K562 (cell line): ENCODE results near the gene SPG21. TPM values are rescaled to one million over a fixed set of nuclear protein-coding genes. Genes with fewer than 3 reads are reported as not detected.

Experiments
- ATAC-seq: fragments of 200-7000 bp; cut with Tn5 transposase; 3 replicates; pipeline ENCODE4 v1.9.1; 2020; ENCODE audit warnings: moderate library complexity
- BruUV-seq: library from RNA; stranded (reverse); fragments of 400-500 nt; replicated peaks from 2 replicates; lab custom pipeline; 2021; lab: Mats Ljungman, UMichigan
- CTCF ChIA-PET: fragments of 300-600 bp; formaldehyde crosslinking; extraction: SDS; loops from one replicate; lab custom pipeline; 2021; ENCODE audit warnings: low intra/inter-chr PET ratio; lab: Yijun Ruan, JAX
- POLR2A ChIA-PET: fragments of 300-600, 350-650 bp; sonication (Branson Sonifier 250); formaldehyde crosslinking; extraction: SDS; loops from one replicate; lab custom pipeline; 2021; ENCODE audit warnings: antibody characterized with exemption, inconsistent platforms; lab: Yijun Ruan, JAX
- DNase-seq, 4 experiments: peaks; one replicate each; pipeline versions ENCODE4 v3.0.0 to v3.0.0-alpha.2; 2011 to 2018; ENCODE audit warnings: low spot score in 3 of 4, mixed read lengths in 3 of 4; ENCODE audit errors: extremely low read depth in 1 of 4
- FAIRE-seq: peaks from 2 replicates; lab custom pipeline; 2011; peaks lifted over from hg19 to GRCh38; lab: Jason Lieb, UNC
- H2AFZ ChIP-seq: 2 replicates; pipeline ENCODE4 v1.6.0; 2011; ENCODE audit warnings: low read depth, low read length, control low read depth, inconsistent platforms
- H3K27ac ChIP-seq: fragments of 200-600 bp; 3 replicates; pipeline ENCODE4 v1.8.0; 2011; ENCODE audit warnings: low read depth, mild to moderate bottlenecking, control low read depth, inconsistent platforms, low read length, moderate library complexity, mixed read lengths; ENCODE audit errors: extremely low read depth
- H3K27me3 ChIP-seq, 2 experiments: fragments of 300-600 bp in 1 of 2; 2 replicates in 1 of 2; 3 replicates in 1 of 2; pipeline versions ENCODE4 v1.6.0 to v1.8.0; 2011; ENCODE audit warnings: inconsistent platforms in 2 of 2, low read length in 2 of 2, mild to moderate bottlenecking in 1 of 2, mixed read lengths in 1 of 2, moderate library complexity in 1 of 2; ENCODE audit not compliant: control insufficient read depth in 2 of 2, insufficient read depth in 2 of 2
- H3K36me3 ChIP-seq: fragments of 300-600 bp; 3 replicates; pipeline ENCODE4 v1.8.0; 2011; ENCODE audit warnings: mild to moderate bottlenecking, low read length, inconsistent platforms; ENCODE audit not compliant: control insufficient read depth, insufficient read depth
- H3K4me1 ChIP-seq, 2 experiments: fragments of 200-600 bp in 1 of 2; replicated peaks in 1 of 2; 2 replicates in 1 of 2; 3 replicates in 1 of 2; pipeline versions ENCODE4 v1.5.1 to v1.8.0; 2011; ENCODE audit warnings: inconsistent platforms in 2 of 2, low read length in 2 of 2, mild to moderate bottlenecking in 1 of 2, mixed read lengths in 1 of 2, moderate library complexity in 1 of 2; ENCODE audit not compliant: control insufficient read depth in 2 of 2, insufficient read depth in 2 of 2
- H3K4me2 ChIP-seq: 2 replicates; pipeline ENCODE4 v1.6.1; 2011; ENCODE audit warnings: low read length, control low read depth, inconsistent platforms, mixed read lengths; ENCODE audit not compliant: insufficient read depth
- H3K4me3 ChIP-seq: fragments of 200-600 bp; sonication (generic), shearing (Covaris generic); 2 replicates; pipeline ENCODE4 v1.5.1; 2016; ENCODE audit warnings: control low read depth, inconsistent platforms
- H3K79me2 ChIP-seq: fragments of 200-600 bp; 3 replicates; pipeline ENCODE4 v1.8.0; 2011; ENCODE audit warnings: low read length, inconsistent platforms; ENCODE audit not compliant: control insufficient read depth, insufficient read depth
- H3K9ac ChIP-seq, 2 experiments: 2 replicates each; pipeline versions ENCODE4 v1.6.0 to v1.6.1; 2011; ENCODE audit warnings: low read depth in 2 of 2, low read length in 2 of 2, control low read depth in 1 of 2, inconsistent platforms in 1 of 2, mild to moderate bottlenecking in 1 of 2, mixed read lengths in 1 of 2; ENCODE audit not compliant: insufficient read depth in 1 of 2
- H3K9me1 ChIP-seq: one replicate; pipeline ENCODE4 v1.6.0; 2011; ENCODE audit warnings: inconsistent platforms, mild to moderate bottlenecking, low read length, moderate library complexity; ENCODE audit not compliant: control insufficient read depth, insufficient read depth
- H3K9me3 ChIP-seq: replicated peaks from 2 replicates; pipeline ENCODE4 v1.5.1; 2011; ENCODE audit warnings: low read depth, low read length, inconsistent platforms; ENCODE audit not compliant: control insufficient read depth, insufficient read depth
- H4K20me1 ChIP-seq: replicated peaks from 2 replicates; pipeline ENCODE4 v1.6.1; 2011; ENCODE audit warnings: low read length, inconsistent platforms, mixed read lengths; ENCODE audit not compliant: control insufficient read depth, insufficient read depth
- ATF6 ChIP-seq: sonication (generic); formaldehyde crosslinking; IDR thresholded peaks from 2 replicates; pipeline ENCODE4 v1.4.0; 2020; ENCODE audit warnings: mild to moderate bottlenecking, missing genetic modification reagents
- BMI1 ChIP-seq: fragments of 150-350 bp; IDR thresholded peaks from 2 replicates; pipeline ENCODE4 v1.6.1; 2014; ENCODE audit warnings: low read length
- CREB1 ChIP-seq, 2 experiments: sonication (generic) in 1 of 2; formaldehyde crosslinking in 1 of 2; IDR thresholded peaks; 2 replicates each; pipeline versions ENCODE4 v1.6.1 to v1.8.0; 2012 to 2022; ENCODE audit warnings: inconsistent platforms in 1 of 2, mild to moderate bottlenecking in 1 of 2, missing genetic modification reagents in 1 of 2, moderate library complexity in 1 of 2
- HDAC3 ChIP-seq: fragments of 450-650 bp; IDR thresholded peaks from 2 replicates; pipeline ENCODE4 v1.6.1; 2018; ENCODE audit warnings: borderline replicate concordance, mild to moderate bottlenecking, moderate library complexity; ENCODE audit not compliant: partially characterized antibody
- KLF6 ChIP-seq: fragments of 250-450 bp; sonication (Bioruptor Pico); IDR thresholded peaks from 2 replicates; pipeline ENCODE4 v1.4.0; 2020; ENCODE audit warnings: mild to moderate bottlenecking, moderate library complexity, borderline replicate concordance
- LARP7 ChIP-seq: fragments of 450-650 bp; IDR thresholded peaks from 2 replicates; pipeline ENCODE4 v1.6.1; 2016
- NFE2L1 ChIP-seq: fragments of 450-650 bp; IDR thresholded peaks from 2 replicates; pipeline ENCODE4 v1.6.1; 2016; ENCODE audit warnings: missing genetic modification characterization, low read depth, mild to moderate bottlenecking, missing compliant biosample characterization, moderate library complexity, borderline replicate concordance
- PTBP1 ChIP-seq: fragments of 200-400 bp; formaldehyde crosslinking; IDR thresholded peaks from 2 replicates; pipeline ENCODE4 v1.6.1; 2017; ENCODE audit warnings: low read depth, low read length
- SREBF1 ChIP-seq: fragments of 150-350 bp; IDR thresholded peaks from 2 replicates; pipeline ENCODE4 v1.6.1; 2014; ENCODE audit warnings: antibody characterized with exemption, low read depth, low read length, borderline replicate concordance
- ZC3H4 ChIP-seq: sonication (generic); formaldehyde crosslinking; IDR thresholded peaks from 2 replicates; pipeline ENCODE4 v1.9.0; 2021; ENCODE audit warnings: missing genetic modification reagents, borderline replicate concordance
- ZNF589 ChIP-seq: fragments of 200-800 bp; sonication (Bioruptor generic); IDR thresholded peaks from 2 replicates; pipeline ENCODE4 v1.6.1; 2016; ENCODE audit warnings: low read depth, missing genetic modification characterization, missing compliant biosample characterization
- WGBS: fragments of 100-300 bp; shearing (Covaris generic); methylation state at CpG from one replicate; pipeline ENCODE4 v1.1.6; 2016; ENCODE audit warnings: low coverage, mixed read lengths; ENCODE audit not compliant: insufficient coverage; ENCODE audit errors: missing lambda C conversion rate; 5-methylcytosine and 5-hydroxymethylcytosine counted together
- in situ Hi-C: fragments of 300-500 bp; cut with MboI; formaldehyde crosslinking; loops from 4 replicates; pipeline ENCODE4 v1.15.0; 2018; ENCODE audit warnings: inconsistent platforms, mixed read lengths
- intact Hi-C: fragments of 100-400 bp; cut with micrococcal nuclease; formaldehyde crosslinking; loops from 2 replicates; pipeline ENCODE4 v1.14.2; 2022
- polyA plus RNA-seq, 8 experiments: library from polyadenylated mRNA; depleted of rRNA in 4 of 8; stranded (reverse) in 5 of 8; unstranded in 3 of 8; fragments of >200 nt; fragmentation: Nextera tagmentation in 2 of 8; fragmentation: Illumina TruSeq in 1 of 8; extraction: Ambion mirVana in 2 of 8; extraction: Trizol in 1 of 8; gene quantifications; 2 replicates each; pipeline versions ENCODE4 v1.2.1 to v1.2.3, GENCODE V29; 2011 to 2014; ENCODE audit warnings: inconsistent platforms in 1 of 8, missing spikeins in 1 of 8
- total RNA-seq, 7 experiments: library from RNA; depleted of rRNA in 6 of 7; stranded (reverse); fragments of >200 nt in 6 of 7; fragmentation: Illumina TruSeq in 2 of 7; extraction: Trizol in 2 of 7; gene quantifications; 2 replicates each; pipeline versions ENCODE4 v1.2.1 to v1.2.3, GENCODE V29; 2011 to 2021; ENCODE audit warnings: low replicate concordance in 1 of 7
- TF ChIP-seq, protein P1 (sequence below): sonication (generic); formaldehyde crosslinking; IDR thresholded peaks from 2 replicates; pipeline ENCODE4 v1.8.1; 2023; ENCODE audit warnings: mild to moderate bottlenecking, missing genetic modification reagents
- TF ChIP-seq, protein P2 (sequence below): fragments of 250-450 bp; sonication (Bioruptor Pico); IDR thresholded peaks from 2 replicates; pipeline ENCODE4 v1.9.0; 2021; ENCODE audit warnings: mild to moderate bottlenecking, inconsistent platforms

The SPG21 gene
- total and polyA plus RNA-seq, 9 of the 15 experiments (the other 6 are each of a cell fraction or from before 2014, with no cell fraction given), result 22.8 to 98.8 (median 65.1) TPM

GRCh38 chr15:65020419-65020818 is 30.7 kb upstream of the SPG21 start:
- in situ Hi-C loops, result no loop called here
- no peaks in the 10 kb centered on the region for H3K79me2 ChIP-seq
- 67% methylated on average over 1 of the region's 1 CpG for WGBS
- no peak overlapping the region for H3K27ac ChIP-seq
- H3K9me3 ChIP-seq, result no peaks in the 10 kb centered on the region
- BruUV-seq, result no TSS peak
- no peak overlapping the region for H2AFZ ChIP-seq
- no peak overlapping the region for H3K4me2 ChIP-seq
- ATAC-seq (peak; percentile 72), FAIRE-seq (no peak)
- POLR2A ChIA-PET, result interaction anchor here (0.6 to 1.0 kb wide), 3 partner anchors 23 to 71 kb away, joined by 3 to 4 read pairs (median 3); no protein-coding TSS in a partner anchor
- H4K20me1 ChIP-seq, result no peaks in the 10 kb centered on the region
- H3K36me3 ChIP-seq, result peaks cover 57% of the 10 kb centered on the region
- no peak overlapping the region for H3K4me3 ChIP-seq
- CTCF ChIA-PET, result no interaction called here
- H3K9me1 ChIP-seq, result no peaks in the 10 kb centered on the region
- no peaks in the 10 kb centered on the region for H3K4me1 ChIP-seq
- H3K27me3 ChIP-seq, result no peaks in the 10 kb centered on the region
- H3K9ac ChIP-seq, result no peak overlapping the region
- TF ChIP-seq NFE2L1 (no peak), BMI1 (no peak), ZC3H4 (CRISPR knock-in tag) (no peak), ZNF589 (CRISPR knock-in tag) (no peak), CREB1 (IDR thresholded peaks at IDR 0.05) (no peak), CREB1 (CRISPR knock-in tag; IDR thresholded peaks at IDR 0.05) (no peak), LARP7 (no peak), SREBF1 (no peak), HDAC3 (no peak), KLF6 (CRISPR knock-in tag) (no peak), PTBP1 (no peak), ATF6 (CRISPR knock-in tag) (no peak)
- TF ChIP-seq, protein P1, sequence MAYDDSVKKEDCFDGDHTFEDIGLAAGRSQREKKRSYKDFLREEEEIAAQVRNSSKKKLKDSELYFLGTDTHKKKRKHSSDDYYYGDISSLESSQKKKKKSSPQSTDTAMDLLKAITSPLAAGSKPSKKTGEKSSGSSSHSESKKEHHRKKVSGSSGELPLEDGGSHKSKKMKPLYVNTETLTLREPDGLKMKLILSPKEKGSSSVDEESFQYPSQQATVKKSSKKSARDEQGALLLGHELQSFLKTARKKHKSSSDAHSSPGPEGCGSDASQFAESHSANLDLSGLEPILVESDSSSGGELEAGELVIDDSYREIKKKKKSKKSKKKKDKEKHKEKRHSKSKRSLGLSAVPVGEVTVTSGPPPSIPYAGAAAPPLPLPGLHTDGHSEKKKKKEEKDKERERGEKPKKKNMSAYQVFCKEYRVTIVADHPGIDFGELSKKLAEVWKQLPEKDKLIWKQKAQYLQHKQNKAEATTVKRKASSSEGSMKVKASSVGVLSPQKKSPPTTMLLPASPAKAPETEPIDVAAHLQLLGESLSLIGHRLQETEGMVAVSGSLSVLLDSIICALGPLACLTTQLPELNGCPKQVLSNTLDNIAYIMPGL (CRISPR knock-in tag), result no peak
- TF ChIP-seq, protein P2, sequence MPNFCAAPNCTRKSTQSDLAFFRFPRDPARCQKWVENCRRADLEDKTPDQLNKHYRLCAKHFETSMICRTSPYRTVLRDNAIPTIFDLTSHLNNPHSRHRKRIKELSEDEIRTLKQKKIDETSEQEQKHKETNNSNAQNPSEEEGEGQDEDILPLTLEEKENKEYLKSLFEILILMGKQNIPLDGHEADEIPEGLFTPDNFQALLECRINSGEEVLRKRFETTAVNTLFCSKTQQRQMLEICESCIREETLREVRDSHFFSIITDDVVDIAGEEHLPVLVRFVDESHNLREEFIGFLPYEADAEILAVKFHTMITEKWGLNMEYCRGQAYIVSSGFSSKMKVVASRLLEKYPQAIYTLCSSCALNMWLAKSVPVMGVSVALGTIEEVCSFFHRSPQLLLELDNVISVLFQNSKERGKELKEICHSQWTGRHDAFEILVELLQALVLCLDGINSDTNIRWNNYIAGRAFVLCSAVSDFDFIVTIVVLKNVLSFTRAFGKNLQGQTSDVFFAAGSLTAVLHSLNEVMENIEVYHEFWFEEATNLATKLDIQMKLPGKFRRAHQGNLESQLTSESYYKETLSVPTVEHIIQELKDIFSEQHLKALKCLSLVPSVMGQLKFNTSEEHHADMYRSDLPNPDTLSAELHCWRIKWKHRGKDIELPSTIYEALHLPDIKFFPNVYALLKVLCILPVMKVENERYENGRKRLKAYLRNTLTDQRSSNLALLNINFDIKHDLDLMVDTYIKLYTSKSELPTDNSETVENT, result no peak
- TF ChIP-seq, all 486 proteins: peak for 0
- intact Hi-C loops, result no loop called here
- peak in 2 of 4 experiments; percentile 15 to 17 for DNase-seq
